Lower leg skin (tissue), 4 donors: ENCODE measurements around the gene ARFRP1. TPM values are rescaled to one million over a fixed set of nuclear protein-coding genes. Genes with fewer than 3 reads are reported as not detected.

Experiments
- DNase-seq, 2 donors: peaks; one replicate each; pipeline ENCODE4 v3.0.0-alpha.2; 2019; ENCODE audit warnings: low spot score in 2 of 2
- H3K4me3 ChIP-seq: fragments of 200-600 bp; sonication (generic); 2 replicates; pipeline ENCODE4 v1.5.1; 2017; ENCODE audit warnings: mild to moderate bottlenecking, low read depth; ENCODE audit not compliant: poor library complexity, severe bottlenecking
- POLR2A ChIP-seq, 2 donors: fragments of 450-650 bp; IDR thresholded peaks; one replicate each; pipeline ENCODE4 v1.6.1; 2016 to 2017; ENCODE audit warnings: antibody characterized with exemption in 2 of 2, mild to moderate bottlenecking in 1 of 2, moderate library complexity in 1 of 2
- WGBS, 2 donors: methylation state at CpG; one replicate each; pipeline ENCODE4 v1.1.5; 2018; 5-methylcytosine and 5-hydroxymethylcytosine counted together
- intact Hi-C: fragments of 100-400 bp; cut with DNase I; formaldehyde crosslinking; loops from one replicate; pipeline ENCODE4 v1.15.0; 2023; ENCODE audit warnings: low total_unique reads
- total RNA-seq, 4 donors: library from RNA; depleted of rRNA; stranded (reverse); fragments of >200 nt; gene quantifications; one replicate each; pipeline ENCODE4 v1.1.0, GENCODE V29; 2016
- TF ChIP-seq, protein P1 (sequence below), 3 donors: fragments of 450-650 bp; IDR thresholded peaks; one replicate each; pipeline ENCODE4 v1.5.1; 2016; ENCODE audit warnings: antibody characterized with exemption in 3 of 3, mild to moderate bottlenecking in 3 of 3, moderate library complexity in 2 of 3

ARFRP1 gene
- total RNA-seq, 4 donors from 2014 or later = 20.7 to 42.6 (median 34.7) TPM

GRCh38 chr20:63664143-63664851, 43.5 kb downstream of the ARFRP1 start:
- TF ChIP-seq, protein P1, sequence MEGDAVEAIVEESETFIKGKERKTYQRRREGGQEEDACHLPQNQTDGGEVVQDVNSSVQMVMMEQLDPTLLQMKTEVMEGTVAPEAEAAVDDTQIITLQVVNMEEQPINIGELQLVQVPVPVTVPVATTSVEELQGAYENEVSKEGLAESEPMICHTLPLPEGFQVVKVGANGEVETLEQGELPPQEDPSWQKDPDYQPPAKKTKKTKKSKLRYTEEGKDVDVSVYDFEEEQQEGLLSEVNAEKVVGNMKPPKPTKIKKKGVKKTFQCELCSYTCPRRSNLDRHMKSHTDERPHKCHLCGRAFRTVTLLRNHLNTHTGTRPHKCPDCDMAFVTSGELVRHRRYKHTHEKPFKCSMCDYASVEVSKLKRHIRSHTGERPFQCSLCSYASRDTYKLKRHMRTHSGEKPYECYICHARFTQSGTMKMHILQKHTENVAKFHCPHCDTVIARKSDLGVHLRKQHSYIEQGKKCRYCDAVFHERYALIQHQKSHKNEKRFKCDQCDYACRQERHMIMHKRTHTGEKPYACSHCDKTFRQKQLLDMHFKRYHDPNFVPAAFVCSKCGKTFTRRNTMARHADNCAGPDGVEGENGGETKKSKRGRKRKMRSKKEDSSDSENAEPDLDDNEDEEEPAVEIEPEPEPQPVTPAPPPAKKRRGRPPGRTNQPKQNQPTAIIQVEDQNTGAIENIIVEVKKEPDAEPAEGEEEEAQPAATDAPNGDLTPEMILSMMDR (IDR thresholded peaks at IDR 0.05) = no peak
- TF ChIP-seq POLR2A (IDR thresholded peaks at IDR 0.05) = no peak

GRCh38 chr20:63663332-63664066, 44.3 kb downstream of the ARFRP1 start:
- 89 to 93% methylated on average over 25 to 26 of the region's 26 CpGs for WGBS, 2 donors
- TF ChIP-seq, protein P1 (IDR thresholded peaks at IDR 0.05) = no peak
- TF ChIP-seq POLR2A (IDR thresholded peaks at IDR 0.05) = no peak
- no peak overlapping the region for H3K4me3 ChIP-seq
- intact Hi-C loops = no loop called here
- no peak for DNase-seq

More at GRCh38 chr20:63664143-63664851, 43.5 kb downstream of the ARFRP1 start:
- intact Hi-C loops = no loop called here
- no peak overlapping the region for H3K4me3 ChIP-seq
- 90 to 91% methylated on average over 20 to 22 of the region's 22 CpGs for WGBS, 2 donors
- no peak for DNase-seq

GRCh38 chr20:63662813-63663189, 45.0 kb downstream of the ARFRP1 start:
- H3K4me3 ChIP-seq = no peak overlapping the region
- WGBS, 2 donors = 97 to 100% methylated on average over 3 to 9 of the region's 9 CpGs
- TF ChIP-seq POLR2A (IDR thresholded peaks at IDR 0.05) = no peak
- TF ChIP-seq, protein P1 (IDR thresholded peaks at IDR 0.05) = no peak
- intact Hi-C loops = no loop called here
- no peak for DNase-seq

DNA sequence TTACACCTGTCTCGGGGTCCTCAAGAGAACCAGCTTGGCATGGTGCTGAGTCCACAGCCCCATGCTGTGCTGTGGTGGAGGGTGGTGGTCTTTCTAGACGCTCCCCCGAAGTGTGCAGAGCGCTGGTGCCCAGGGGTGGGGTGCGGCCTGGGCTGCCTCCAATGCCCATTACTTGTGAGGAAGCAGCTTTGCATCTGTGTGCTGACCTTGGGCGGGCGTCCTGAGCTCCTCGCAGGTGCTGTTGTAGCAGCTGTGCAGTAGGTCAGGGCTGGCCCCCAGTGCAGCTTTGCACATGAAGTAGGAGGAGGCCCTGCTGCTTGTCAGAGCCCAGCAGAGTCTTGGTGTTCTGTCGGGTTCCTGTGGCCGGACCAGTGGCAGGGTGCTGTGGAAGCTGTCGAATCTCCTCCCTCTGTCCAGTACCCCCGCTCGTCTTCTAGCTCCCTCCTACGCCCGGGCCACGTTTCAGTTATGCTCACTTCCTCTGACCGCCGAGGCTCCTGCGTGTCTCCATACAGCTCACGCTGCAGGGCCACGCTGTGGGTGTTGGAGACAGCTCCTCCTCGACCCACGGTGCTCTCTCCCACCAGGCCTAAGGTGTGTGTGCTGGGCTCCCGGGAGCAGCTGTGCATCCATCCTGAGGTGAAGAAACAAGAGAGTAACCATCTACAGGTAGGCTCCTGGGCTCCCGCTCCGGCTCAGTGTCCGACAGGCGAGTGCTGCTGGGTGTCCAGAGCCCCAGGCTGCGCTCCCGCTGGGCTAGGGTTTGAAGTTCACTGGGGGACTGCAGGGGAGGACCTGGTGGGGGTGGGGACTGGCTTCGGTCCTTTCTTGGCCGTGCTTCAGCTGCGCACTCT, 45.6 kb downstream of the ARFRP1 start:
- no peak overlapping the region for H3K4me3 ChIP-seq
- TF ChIP-seq, protein P1 (IDR thresholded peaks at IDR 0.05) = no peak
- TF ChIP-seq POLR2A (IDR thresholded peaks at IDR 0.05) = no peak
- DNase-seq = no peak
- 95 to 96% methylated on average over 33 of the region's 33 CpGs for WGBS, 2 donors
- intact Hi-C loops = no loop called here

DNA sequence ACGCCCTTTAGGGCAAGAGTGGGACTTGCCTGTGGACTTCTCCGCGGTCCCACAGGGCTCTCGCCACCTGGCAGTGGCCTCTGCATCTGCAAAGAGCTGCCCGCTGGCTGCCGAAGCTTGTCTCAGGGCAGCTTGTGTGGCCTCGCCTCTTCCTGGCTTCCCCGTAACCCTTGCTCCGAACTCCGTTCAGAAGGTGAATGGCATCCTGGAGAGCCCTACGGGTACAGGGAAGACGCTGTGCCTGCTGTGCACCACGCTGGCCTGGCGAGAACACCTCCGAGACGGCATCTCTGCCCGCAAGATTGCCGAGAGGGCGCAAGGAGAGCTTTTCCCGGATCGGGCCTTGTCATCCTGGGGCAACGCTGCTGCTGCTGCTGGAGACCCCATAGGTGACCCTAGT, 46.7 kb downstream of the ARFRP1 start:
- intact Hi-C loops = no loop called here
- WGBS, 2 donors = 93 to 97% methylated on average over 18 to 19 of the region's 22 CpGs
- H3K4me3 ChIP-seq = no peak overlapping the region
- no peak for DNase-seq
- TF ChIP-seq POLR2A (IDR thresholded peaks at IDR 0.05) = no peak
- TF ChIP-seq, protein P1 (IDR thresholded peaks at IDR 0.05) = no peak
